NCI-H510A treated with DMSO at 0.1 percent for 48 hours (cell line): Measurements from ENCODE around the gene MTG1.
"Not testable (repeated sequence)": the region's sequence is repeated elsewhere in the genome, so short reads cannot be mapped to it uniquely, and the experiment has no call there.

ENCODE experiments used
- DNase-seq: peaks from one replicate; lab custom pipeline; 2025; lab: John Stamatoyannopoulos, UW

MTG1 gene

GRCh38 chr10:133466683-133467275 is 72.8 kb downstream of the MTG1 start:
- no peak for DNase-seq

- DNase-seq: no peak
These were observed 73.4 kb downstream of the MTG1 start for GRCh38 chr10:133467286-133467911.

- not testable (repeated sequence) for DNase-seq
These were observed 75.2 kb downstream of the MTG1 start for GRCh38 chr10:133469205-133469604.

DNA sequence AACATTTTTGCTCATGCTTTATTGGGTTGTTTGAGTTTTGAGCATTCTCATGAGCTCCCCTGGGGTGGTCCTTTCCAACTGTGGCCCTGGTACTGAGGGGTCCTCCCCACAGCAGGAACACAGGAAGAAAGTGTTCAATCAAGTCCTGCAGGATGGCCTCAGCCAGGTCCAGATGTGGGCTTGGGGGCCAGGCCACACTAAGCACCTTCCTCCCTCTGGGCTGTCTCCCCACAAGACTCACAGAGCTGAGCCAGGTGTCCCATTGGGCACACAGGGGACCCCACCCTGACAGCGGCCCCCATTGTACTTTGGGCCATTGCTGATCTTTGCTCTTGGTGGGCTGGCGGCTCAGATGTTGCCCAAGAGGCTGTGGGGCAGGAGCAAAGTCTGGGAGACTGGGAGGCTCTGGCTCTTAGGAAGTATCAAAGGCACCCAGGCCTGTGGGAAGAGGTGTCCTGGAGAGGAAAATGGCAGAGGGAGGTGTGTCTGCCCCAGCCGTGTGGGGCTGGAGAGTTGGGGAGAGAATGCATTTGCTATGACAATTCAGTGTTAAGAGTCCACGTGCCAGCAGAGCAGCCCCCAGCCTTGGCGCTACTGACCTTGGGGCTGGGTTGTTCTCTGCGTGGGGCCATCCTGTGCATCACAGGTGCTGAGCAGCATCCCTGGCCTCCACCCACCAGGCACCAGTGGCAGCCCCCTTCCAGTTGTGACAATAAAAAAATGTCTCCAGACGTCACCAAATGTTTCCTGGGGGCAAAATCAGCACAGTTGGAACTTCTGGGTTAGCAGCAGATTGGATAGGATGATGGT is 77.5 kb downstream of the MTG1 start:
- DNase-seq: no peak
